GM21381 (cell line): ENCODE results near the gene RAPSN.

Experiments used
- ATAC-seq: cut with Tn5 transposase; IDR thresholded peaks from one replicate; pipeline ENCODE4 v1.9.1; 2021; ENCODE audit warnings: mild to moderate bottlenecking, moderate library complexity; ENCODE audit not compliant: unreplicated experiment

The RAPSN gene

DNA sequence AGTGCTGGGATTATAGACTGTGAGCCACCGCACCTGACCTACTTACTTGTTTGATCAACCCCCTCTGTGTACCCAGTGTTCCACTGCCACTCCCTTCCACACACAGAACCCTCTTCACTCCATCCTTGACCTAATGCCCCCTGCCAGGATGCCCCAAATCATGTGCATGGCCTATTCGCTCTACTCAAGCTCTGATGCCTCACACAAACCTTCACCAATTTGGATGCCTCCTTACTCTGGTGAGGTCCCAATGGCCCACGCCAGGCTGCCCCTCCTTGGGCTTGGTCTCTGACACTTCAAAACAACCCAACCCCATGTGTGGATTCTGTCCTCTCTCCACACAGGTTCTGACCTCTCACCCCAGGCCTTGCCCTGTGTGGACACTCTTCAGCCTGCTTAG lies 13.2 kb downstream of the RAPSN start:
- ATAC-seq = no peak

- ATAC-seq = no peak
Observed at GRCh38 chr11:47434011-47434786, 14.7 kb downstream of the RAPSN start.

GRCh38 chr11:47433157-47433556 lies 15.8 kb downstream of the RAPSN start:
- ATAC-seq = no peak

- no peak for ATAC-seq
Observed at GRCh38 chr11:47431356-47432083, 17.4 kb downstream of the RAPSN start.

- ATAC-seq = no peak
Observed at GRCh38 chr11:47430524-47430923, 18.4 kb downstream of the RAPSN start.

DNA sequence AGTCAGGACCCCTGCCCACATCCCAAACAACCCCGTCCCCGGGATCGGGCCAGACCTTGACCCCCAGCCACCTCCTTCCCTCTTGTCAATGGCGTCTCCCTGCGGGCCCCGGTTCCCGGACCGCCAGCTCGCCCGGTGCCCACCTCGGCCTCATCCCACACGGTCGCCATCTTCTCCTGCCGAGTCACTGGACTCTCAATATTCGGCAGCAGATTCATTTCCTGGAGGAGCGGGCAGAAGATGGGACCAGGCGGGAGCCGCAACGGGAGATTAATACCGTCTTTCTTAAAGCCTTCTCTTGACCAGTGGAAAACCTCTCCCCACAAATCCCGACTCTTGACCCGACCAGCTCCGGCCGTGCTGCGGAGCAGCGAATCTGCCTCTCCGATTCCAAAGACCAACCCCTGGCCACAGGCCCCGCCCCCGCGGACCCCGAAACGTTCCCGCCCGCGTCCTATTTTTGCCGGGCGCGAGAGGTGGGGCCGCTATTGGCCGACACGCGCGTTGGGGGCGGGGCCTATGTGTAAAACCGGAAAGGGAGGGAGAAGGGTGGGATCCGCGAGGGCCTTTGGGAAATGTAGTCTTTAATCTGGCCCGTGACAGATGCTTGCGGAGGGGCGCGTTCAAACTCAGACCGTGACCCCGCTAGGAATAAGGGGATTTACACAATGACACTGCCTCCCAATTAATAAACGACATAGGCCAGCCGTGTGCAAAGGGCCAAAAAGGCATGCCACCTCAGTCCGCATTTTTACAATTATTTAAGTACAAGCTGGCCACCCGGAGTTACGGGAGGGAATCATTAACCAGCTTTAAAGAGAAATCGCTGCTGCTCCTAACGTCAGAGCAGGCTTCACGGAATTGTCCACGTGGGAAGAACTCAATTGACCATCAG lies 22.6 kb downstream of the RAPSN start, which contains the start of gene PSMC3:
Gene PSMC3 (minus strand): TSS at position 378 of the 895 bp plus-strand sequence. CDS start 160 bp downstream, at position 218.
- peak; percentile 91 for ATAC-seq

DNA sequence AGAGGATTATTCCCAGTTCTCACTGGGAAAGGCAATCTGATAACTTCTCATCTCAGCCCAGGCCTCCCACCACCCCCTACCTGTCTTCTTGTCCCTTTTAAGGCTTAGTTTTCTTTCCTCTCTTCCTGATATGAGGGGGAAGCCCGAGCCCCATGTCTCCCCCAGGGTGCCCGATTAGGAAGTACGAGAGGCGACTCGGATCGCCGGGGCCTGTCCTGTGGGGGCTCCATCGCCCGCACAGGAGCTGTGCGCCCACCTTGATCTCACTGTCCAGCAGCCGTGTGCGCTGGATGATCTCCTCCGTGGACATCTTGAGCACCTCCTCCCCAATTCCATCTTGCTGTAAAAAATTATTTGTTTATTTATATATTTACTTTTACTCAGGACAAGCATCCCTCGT lies 23.3 kb downstream of the RAPSN start:
- no peak for ATAC-seq

- no peak for ATAC-seq
Observed at GRCh38 chr11:47418454-47419259, 30.3 kb downstream of the RAPSN start.

DNA sequence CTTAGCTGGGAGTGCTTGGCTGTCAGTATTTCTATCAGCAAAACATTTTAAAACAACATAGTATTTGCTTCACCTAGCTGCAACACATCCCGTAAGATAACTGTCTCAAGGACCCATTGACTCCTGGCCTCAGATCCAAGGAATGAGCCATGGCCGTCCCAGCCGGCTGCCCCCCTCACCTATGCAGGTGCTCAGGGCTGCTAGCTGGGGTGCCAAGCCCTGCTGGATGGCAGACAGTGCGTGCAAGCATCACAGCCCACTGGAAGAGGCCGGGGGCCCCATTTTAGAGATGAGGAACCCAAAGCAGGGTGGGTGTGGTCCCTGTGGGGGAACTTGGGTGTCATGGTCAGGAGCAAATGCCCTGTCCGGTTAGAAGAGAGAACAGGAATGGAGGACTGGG lies 31.2 kb downstream of the RAPSN start:
- ATAC-seq = no peak

- ATAC-seq = no peak
Observed at GRCh38 chr11:47415949-47416472, 32.9 kb downstream of the RAPSN start.

DNA sequence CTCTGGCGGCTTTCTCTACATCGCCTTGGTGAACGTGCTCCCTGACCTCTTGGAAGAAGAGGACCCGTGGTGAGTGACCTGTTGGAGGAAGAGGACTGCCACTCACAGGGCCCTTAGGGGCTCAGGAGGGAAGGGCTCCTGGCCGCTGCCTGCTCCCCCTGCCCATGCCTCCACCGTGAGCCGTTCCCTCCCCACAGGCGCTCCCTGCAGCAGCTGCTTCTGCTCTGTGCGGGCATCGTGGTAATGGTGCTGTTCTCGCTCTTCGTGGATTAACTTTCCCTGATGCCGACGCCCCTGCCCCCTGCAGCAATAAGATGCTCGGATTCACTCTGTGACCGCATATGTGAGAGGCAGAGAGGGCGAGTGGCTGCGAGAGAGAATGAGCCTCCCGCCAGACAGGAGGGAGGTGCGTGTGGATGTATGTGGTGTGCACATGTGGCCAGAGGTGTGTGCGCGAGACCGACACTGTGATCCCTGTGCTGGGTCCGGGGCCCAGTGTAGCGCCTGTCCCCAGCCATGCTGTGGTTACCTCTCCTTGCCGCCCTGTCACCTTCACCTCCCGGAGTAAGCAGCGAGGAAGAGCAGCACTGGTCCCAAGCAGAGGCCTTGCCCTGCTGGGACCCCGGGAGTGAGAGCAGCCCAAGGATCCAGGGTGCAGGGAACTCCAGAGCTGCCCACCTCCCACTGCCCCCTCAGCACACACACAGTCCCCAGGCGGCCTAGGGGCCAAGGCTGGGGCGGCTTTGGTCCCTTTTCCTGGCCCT lies 33.7 kb downstream of the RAPSN start:
- ATAC-seq = no peak

DNA sequence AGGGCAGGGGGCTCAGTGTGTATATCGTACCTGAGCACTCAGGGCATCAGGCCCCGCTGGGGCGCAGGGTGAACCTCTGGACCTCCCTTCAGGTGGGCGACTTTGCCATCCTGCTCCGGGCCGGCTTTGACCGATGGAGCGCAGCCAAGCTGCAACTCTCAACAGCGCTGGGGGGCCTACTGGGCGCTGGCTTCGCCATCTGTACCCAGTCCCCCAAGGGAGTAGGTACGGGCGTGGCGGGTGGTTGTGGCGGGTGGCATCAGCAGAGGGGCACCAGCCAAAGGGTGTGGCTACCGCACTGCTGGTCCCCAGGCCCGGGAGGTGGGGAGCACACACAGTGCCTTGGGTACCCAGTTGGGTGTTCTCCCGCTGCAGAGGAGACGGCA lies 34.3 kb downstream of the RAPSN start:
- ATAC-seq = no peak

- ATAC-seq = no peak
Observed at GRCh38 chr11:47413908-47414684, 34.8 kb downstream of the RAPSN start.

GRCh38 chr11:47413351-47413750 lies 35.6 kb downstream of the RAPSN start:
- no peak for ATAC-seq

GRCh38 chr11:47411884-47412746 lies 36.8 kb downstream of the RAPSN start:
- no peak for ATAC-seq

- ATAC-seq = no peak
Observed at GRCh38 chr11:47410370-47411264, 38.3 kb downstream of the RAPSN start.
